H1 (cell line): ENCODE data around the gene RHBDD1. TPM values are rescaled to one million over a fixed set of nuclear protein-coding genes. Genes with fewer than 3 reads are reported as not detected.

Experiments used
- CEBPB ChIP-seq: IDR thresholded peaks from 2 replicates; pipeline ENCODE4 v1.6.1; 2012; ENCODE audit warnings: low read depth, low read length
- CTCF ChIP-seq, 3 experiments: IDR thresholded peaks; 1 replicate in 2 of 3; 2 replicates in 1 of 3; pipeline versions ENCODE4 v1.5.1 to v1.6.1; 2011; ENCODE audit warnings: low read length in 3 of 3, mild to moderate bottlenecking in 3 of 3, inconsistent platforms in 2 of 3, low read depth in 1 of 3, moderate library complexity in 1 of 3; ENCODE audit not compliant: insufficient read depth in 1 of 3; ENCODE audit errors: control extremely low read depth in 1 of 3
- FOSL1 ChIP-seq: IDR thresholded peaks from 2 replicates; pipeline ENCODE4 v1.6.1; 2011; ENCODE audit warnings: mild to moderate bottlenecking, low read depth, low read length, moderate library complexity; ENCODE audit not compliant: insufficient read depth
- JUN ChIP-seq: IDR thresholded peaks from 2 replicates; pipeline ENCODE4 v1.6.1; 2011; ENCODE audit warnings: low read depth, mild to moderate bottlenecking, improper control_type of control experiment, low read length
- NRF1 ChIP-seq: IDR thresholded peaks from 2 replicates; pipeline ENCODE4 v1.6.1; 2011; ENCODE audit warnings: mild to moderate bottlenecking, low read depth, low read length, improper control_type of control experiment
- SIX5 ChIP-seq: IDR thresholded peaks from 2 replicates; pipeline ENCODE4 v1.6.1; 2011; ENCODE audit warnings: mild to moderate bottlenecking, low read depth, low read length
- polyA plus RNA-seq, 7 experiments: library from polyadenylated mRNA; depleted of rRNA in 3 of 7; stranded (reverse) in 5 of 7; unstranded in 2 of 7; fragments of >200 nt in 5 of 7; fragments of 200-250 nt in 2 of 7; gene quantifications; 1 replicate in 5 of 7; 2 replicates in 1 of 7; 4 replicates in 1 of 7; pipeline versions ENCODE4 v1.2.1 to v1.2.3, GENCODE V29; 2011 to 2013; ENCODE audit warnings: missing spikeins in 2 of 7, mixed read lengths in 2 of 7
- total RNA-seq: library from RNA; stranded (reverse); fragmentation: NEBNext Ultra II Directional; extraction: Animal tissue kit (Norgen Biotek cat#: 25700); gene quantifications from 2 replicates; pipeline ENCODE4 v1.2.1, GENCODE V29; 2021

RHBDD1 gene
- total and polyA plus RNA-seq, 2 of the 8 experiments (the other 6 are each of a cell fraction or from before 2014, with no cell fraction given): 10.5 to 23.1 TPM

- TF ChIP-seq FOSL1 (no peak), SIX5 (no peak), CTCF (IDR thresholded peaks at IDR 0.05; ENCODE audit: control extremely low read depth in 1 of 3, insufficient read depth in 1 of 3, low read depth in 1 of 3, low read length in 3 of 3) (no peak), NRF1 (no peak), CEBPB (no peak), JUN (no peak)
These were observed 41.6 kb upstream of the RHBDD1 start (continued) for GRCh38 chr2:226794196-226794661.
